Suprapubic skin (tissue), 3 donors: Measurements from ENCODE around the gene RCAN2.

Experiments used
- POLR2A ChIP-seq, 2 donors: fragments of 450-650 bp; IDR thresholded peaks; one replicate each; pipeline ENCODE4 v1.6.1; 2017; ENCODE audit warnings: antibody characterized with exemption in 2 of 2, mild to moderate bottlenecking in 2 of 2, moderate library complexity in 2 of 2
- TF ChIP-seq, protein P1 (sequence below), 2 donors: fragments of 200-600 bp in 1 of 2; fragments of 450-650 bp in 1 of 2; sonication (generic) in 1 of 2; IDR thresholded peaks; one replicate each; pipeline ENCODE4 v1.5.1; 2016 to 2019; ENCODE audit warnings: antibody characterized with exemption in 2 of 2, mild to moderate bottlenecking in 1 of 2, moderate library complexity in 1 of 2

DNA sequence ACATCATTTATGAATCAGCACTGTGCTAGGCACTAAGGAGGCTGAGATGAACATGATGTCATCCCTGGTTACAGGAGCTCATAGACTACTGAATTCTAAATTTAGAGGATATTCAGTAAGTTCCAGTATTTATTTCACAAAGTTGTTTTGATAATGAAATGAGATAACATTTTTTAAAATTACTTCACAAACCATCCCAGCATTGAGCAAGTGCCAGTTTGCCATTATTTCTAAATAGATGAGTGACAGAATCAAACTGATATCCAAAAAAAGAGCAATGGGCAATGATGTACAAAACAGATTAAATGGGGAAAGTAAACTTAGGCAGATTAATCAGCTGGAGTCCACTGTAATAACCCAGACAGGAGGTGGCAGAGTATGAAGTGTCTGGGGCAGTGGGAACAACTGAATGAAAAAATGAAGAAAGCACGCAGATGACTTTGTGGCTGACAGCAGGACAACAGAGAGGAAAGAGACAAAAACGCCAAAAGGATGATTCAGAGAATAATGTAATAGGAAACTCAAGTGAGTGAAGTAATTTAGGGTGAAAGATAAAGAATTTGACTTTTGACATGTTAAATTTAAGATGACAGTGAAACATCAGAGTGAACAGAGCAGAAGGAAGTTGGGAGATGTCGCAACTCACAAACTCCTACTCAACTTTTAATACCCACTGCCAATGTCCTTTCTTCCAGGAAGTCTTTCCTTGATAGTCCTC, 70.2 kb downstream of the RCAN2 start:
- TF ChIP-seq, protein P1, sequence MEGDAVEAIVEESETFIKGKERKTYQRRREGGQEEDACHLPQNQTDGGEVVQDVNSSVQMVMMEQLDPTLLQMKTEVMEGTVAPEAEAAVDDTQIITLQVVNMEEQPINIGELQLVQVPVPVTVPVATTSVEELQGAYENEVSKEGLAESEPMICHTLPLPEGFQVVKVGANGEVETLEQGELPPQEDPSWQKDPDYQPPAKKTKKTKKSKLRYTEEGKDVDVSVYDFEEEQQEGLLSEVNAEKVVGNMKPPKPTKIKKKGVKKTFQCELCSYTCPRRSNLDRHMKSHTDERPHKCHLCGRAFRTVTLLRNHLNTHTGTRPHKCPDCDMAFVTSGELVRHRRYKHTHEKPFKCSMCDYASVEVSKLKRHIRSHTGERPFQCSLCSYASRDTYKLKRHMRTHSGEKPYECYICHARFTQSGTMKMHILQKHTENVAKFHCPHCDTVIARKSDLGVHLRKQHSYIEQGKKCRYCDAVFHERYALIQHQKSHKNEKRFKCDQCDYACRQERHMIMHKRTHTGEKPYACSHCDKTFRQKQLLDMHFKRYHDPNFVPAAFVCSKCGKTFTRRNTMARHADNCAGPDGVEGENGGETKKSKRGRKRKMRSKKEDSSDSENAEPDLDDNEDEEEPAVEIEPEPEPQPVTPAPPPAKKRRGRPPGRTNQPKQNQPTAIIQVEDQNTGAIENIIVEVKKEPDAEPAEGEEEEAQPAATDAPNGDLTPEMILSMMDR (IDR thresholded peaks at IDR 0.05), result no peak
- no peak for TF ChIP-seq POLR2A (IDR thresholded peaks at IDR 0.05)
